NCI-H2227 (cell line): ENCODE measurements around the gene ZDHHC12.
"Not testable (repeated sequence)": the region's sequence is repeated elsewhere in the genome, so short reads cannot be mapped to it uniquely, and the experiment has no call there.

Source experiments
- DNase-seq: peaks from one replicate; lab custom pipeline; 2025; ENCODE audit not compliant: unreplicated experiment; lab: John Stamatoyannopoulos, UW

ZDHHC12 gene

GRCh38 chr9:128712451-128713410 is 11.2 kb downstream of the ZDHHC12 start:
- no peak for DNase-seq

GRCh38 chr9:128707446-128707845 is 16.5 kb downstream of the ZDHHC12 start:
- DNase-seq = no peak

GRCh38 chr9:128706671-128707381 is 17.1 kb downstream of the ZDHHC12 start:
- no peak for DNase-seq

- DNase-seq = no peak
Observed at GRCh38 chr9:128706045-128706444, 17.9 kb downstream of the ZDHHC12 start.

DNA sequence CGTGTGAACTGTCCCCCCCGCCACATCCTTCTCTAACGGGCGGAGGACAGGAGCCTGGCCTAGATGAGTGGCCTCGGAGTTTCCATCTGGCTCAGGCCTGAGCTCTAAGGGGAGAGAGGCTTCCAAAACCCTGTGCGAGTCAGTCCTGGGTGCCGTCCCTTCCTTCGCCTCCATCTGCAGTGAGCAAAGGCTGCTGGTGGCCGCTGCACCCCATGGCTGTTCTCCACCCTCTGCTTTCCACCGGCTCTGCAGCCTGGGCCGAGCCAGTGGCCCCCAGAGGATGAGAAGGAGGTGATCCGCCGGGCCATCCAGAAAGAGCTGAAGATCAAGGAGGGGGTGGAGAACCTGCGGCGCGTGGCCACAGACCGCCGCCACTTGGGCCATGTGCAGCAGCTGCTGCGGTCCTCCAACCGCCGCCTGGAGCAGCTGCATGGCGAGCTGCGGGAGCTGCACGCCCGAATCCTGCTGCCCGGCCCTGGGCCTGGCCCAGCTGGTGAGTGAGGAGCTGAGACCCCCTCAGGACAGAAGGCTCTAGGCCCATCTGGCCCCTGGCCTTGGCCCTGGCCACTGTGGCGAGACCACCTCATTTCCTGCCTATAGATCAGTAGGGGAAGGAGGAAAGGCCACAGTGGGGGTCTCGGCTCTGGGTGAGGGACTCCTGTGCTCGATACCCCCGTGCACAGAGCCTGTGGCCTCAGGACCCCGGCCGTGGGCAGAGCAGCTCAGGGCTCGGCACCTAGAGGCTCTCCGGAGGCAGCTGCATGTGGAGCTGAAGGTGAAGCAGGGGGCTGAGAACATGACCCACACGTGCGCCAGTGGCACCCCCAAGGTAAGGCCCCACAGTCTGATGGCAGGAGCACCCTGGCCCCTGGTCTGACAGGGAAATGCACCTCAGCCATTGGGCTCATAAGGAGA is 18.6 kb downstream of the ZDHHC12 start:
- DNase-seq = no peak

DNA sequence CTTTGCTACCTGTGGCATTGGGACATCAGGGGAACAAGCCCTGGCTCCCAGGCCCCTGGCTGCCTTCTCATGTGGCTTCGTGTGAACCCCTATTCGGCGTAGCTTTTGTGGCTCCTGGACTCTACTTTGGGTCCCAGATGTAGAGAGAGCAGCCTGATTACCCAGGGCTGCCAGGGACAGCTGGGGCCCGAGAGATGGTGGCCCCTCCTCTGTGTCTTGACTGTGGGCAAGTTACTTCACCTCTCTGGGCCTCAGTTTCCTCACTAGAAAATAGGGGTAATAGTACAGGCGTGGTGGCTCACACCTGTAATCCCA is 19.6 kb downstream of the ZDHHC12 start:
- no peak for DNase-seq

DNA sequence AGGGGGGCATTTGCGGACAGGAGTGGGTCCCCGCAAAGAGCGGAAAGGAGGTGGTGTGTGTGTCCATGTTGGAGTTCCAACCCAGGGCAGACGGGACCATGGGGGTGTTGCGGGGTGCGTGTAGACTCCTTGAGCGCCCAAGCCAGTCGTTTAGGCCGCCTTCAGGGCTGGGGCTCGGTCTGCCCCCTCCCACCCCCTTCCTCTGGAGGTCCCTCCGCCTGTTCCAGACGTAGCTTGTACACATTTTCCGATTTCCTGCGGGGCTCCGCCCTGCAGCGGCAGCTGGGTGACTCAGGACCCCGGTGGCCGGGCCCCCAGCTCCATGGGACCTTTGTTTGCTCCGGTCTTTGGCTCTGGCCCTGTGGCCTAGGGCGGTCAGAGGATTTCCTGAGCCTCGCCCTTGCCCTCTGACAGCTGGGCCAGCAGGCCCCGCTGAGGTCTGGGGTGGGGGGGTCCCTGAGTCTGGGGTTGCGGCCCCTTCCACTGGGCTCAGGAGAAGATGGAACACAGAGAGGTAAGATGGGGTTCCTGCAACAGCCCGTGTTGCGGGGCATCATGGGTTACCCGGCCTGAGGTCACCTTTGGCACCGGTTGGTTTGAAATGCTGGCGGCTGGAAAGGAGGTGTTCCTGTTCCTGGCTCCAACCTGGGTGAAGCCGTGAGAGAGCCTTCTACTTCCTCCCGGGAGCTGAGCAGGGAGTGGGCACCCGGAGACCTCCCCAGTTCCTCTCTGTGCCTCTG is 20.1 kb downstream of the ZDHHC12 start:
- DNase-seq = no peak

GRCh38 chr9:128702949-128703615 is 20.8 kb downstream of the ZDHHC12 start:
- DNase-seq = peak; percentile 51

- peak; percentile 87 for DNase-seq
Observed at GRCh38 chr9:128702445-128702948, 21.4 kb downstream of the ZDHHC12 start, which contains the start of gene PKN3. PKN3 (plus strand) TSS chr9:128702503; CDS start chr9:128702916, 413 bp downstream.

DNA sequence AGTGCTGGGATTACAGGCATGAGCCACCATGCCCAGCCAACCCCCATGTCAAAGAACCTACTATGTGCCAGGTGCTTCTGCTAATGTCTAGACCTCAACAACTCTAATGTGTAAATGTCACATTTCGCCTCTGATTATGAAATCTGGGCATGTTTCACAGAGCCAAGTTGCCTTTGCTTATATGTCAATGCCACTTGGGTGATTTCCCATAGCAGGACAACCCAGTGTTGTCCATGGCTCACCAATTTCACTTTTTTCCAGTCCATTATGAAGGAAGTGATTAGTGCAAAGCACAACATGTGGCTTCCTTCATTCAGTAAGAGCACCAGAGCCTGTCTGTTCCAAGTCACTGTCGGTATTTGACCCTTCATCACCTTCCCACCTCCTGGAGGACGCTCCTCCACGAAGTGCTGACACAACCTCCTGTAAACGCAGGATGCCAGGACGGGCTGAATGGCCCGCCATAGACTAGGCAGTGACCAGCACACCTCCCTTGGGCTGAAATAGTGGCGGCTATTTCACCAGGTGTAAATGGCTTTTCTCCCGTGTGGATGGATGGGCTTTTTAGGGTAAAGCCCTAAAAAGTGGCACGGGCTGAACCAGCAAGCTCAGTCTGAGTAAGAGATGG is 22.6 kb downstream of the ZDHHC12 start:
- DNase-seq = no peak

- DNase-seq = not testable (repeated sequence)
Observed at GRCh38 chr9:128699096-128699795, 24.7 kb downstream of the ZDHHC12 start.

- no peak for DNase-seq
Observed at GRCh38 chr9:128696923-128697707, 26.8 kb downstream of the ZDHHC12 start.

DNA sequence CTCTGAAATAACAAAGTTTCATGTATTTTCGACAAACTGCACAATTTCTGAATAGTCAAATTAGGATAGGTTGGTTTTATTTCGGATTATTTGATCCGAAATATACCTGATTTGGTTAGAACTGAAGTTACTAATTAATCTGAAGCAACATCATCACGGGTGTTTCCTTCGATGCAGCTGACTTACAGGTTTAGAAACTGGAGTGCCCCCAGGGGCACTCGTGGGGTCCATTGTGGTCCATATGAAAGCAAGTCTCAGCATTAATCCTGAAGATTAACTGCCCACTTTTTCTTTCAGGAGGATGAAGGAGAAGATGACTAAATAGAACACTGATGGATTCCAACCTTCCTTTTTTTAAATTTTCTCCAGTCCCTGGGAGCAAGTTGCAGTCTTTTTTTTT is 29.6 kb downstream of the ZDHHC12 start:
- no peak for DNase-seq

- not testable (repeated sequence) for DNase-seq
Observed at GRCh38 chr9:128693738-128694137, 30.2 kb downstream of the ZDHHC12 start.

- DNase-seq = no peak
Observed at GRCh38 chr9:128690684-128691034, 33.3 kb downstream of the ZDHHC12 start.

- DNase-seq = peak; percentile 58
Observed at GRCh38 chr9:128689820-128690683, 33.9 kb downstream of the ZDHHC12 start.

DNA sequence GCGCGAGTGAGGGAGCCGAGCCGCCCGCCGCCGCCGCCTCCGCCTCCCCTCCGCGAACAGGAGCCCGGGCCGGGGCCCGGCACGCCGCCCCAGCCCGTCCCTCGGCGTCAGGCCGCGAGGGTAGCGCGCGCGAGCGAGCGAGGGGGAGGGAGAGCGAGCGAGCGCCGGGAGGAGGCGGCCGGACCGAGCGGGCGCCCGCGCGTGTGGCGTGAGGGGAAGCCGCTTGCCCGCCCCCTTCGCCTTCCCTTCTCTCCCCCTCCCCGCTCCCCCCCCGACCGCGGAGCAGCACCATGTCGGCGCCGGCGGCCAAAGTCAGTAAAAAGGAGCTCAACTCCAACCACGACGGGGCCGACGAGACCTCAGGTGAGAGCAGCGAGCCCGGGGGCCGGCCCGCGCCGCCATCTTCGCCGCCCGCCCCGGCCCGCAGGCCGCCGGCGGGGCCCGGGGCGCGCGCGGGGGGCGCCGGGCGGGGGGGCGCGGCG is 34.6 kb downstream of the ZDHHC12 start:
- peak; percentile 82 for DNase-seq
